GM21529 (cell line): Measurements from ENCODE around the gene MYO15A.

Experiments used
- ATAC-seq: cut with Tn5 transposase; IDR thresholded peaks from one replicate; pipeline ENCODE4 v1.9.1; 2021; ENCODE audit not compliant: unreplicated experiment

MYO15A gene

GRCh38 chr17:18124345-18125126 is 16.0 kb downstream of the MYO15A start:
- ATAC-seq: no peak

- no peak for ATAC-seq
Observed at GRCh38 chr17:18129041-18129502, 20.5 kb downstream of the MYO15A start.

- no peak for ATAC-seq
Observed at GRCh38 chr17:18132711-18133110, 24.2 kb downstream of the MYO15A start.

- no peak for ATAC-seq
Observed at GRCh38 chr17:18136357-18136756, 27.8 kb downstream of the MYO15A start.

- ATAC-seq: no peak
Observed at GRCh38 chr17:18138065-18138749, 29.7 kb downstream of the MYO15A start.

- no peak for ATAC-seq
Observed at GRCh38 chr17:18139092-18139491, 30.5 kb downstream of the MYO15A start.

- ATAC-seq: no peak
Observed at GRCh38 chr17:18139498-18139897, 30.9 kb downstream of the MYO15A start.

GRCh38 chr17:18139949-18140348 is 31.4 kb downstream of the MYO15A start:
- no peak for ATAC-seq

GRCh38 chr17:18140648-18141047 is 32.1 kb downstream of the MYO15A start:
- ATAC-seq: no peak

GRCh38 chr17:18141210-18141803 is 32.8 kb downstream of the MYO15A start:
- ATAC-seq: no peak

GRCh38 chr17:18142417-18142816 is 33.9 kb downstream of the MYO15A start:
- no peak for ATAC-seq

- no peak for ATAC-seq
Observed at GRCh38 chr17:18143044-18143936, 34.7 kb downstream of the MYO15A start.

GRCh38 chr17:18144261-18144660 is 35.7 kb downstream of the MYO15A start:
- no peak for ATAC-seq

GRCh38 chr17:18144855-18145254 is 36.3 kb downstream of the MYO15A start:
- ATAC-seq: no peak

GRCh38 chr17:18145811-18146210 is 37.3 kb downstream of the MYO15A start:
- ATAC-seq: no peak

GRCh38 chr17:18146259-18146658 is 37.7 kb downstream of the MYO15A start:
- ATAC-seq: no peak

- ATAC-seq: no peak
Observed at GRCh38 chr17:18146980-18147379, 38.4 kb downstream of the MYO15A start.

- ATAC-seq: no peak
Observed at GRCh38 chr17:18148586-18148985, 40.0 kb downstream of the MYO15A start.

- ATAC-seq: no peak
Observed at GRCh38 chr17:18151290-18151689, 42.7 kb downstream of the MYO15A start.

- ATAC-seq: no peak
Observed at GRCh38 chr17:18155179-18155578, 46.6 kb downstream of the MYO15A start.
